ENCODE measurements around the gene BRIP1.

GRCh38 chr17:61783120-61783519 is 80.2 kb downstream of the BRIP1 start:
- no peak for TF ChIP-seq ATF2 (CRISPR knock-in tag; IDR thresholded peaks at IDR 0.05; ENCODE audit: borderline replicate concordance, low read depth)
- no peak for TF ChIP-seq ZMAT4 (CRISPR knock-in tag; IDR thresholded peaks at IDR 0.05)
- no peak for TF ChIP-seq STAT6 (CRISPR knock-in tag; conservative IDR thresholded peaks at IDR 0.05; ENCODE audit: low read depth)
- no peak for TF ChIP-seq CTCF (IDR thresholded peaks at IDR 0.05)
- no peak for TF ChIP-seq ZNF512 (CRISPR knock-in tag; IDR thresholded peaks at IDR 0.05; ENCODE audit: borderline replicate concordance)
- no peak for TF ChIP-seq PREB (CRISPR knock-in tag; IDR thresholded peaks at IDR 0.05; ENCODE audit: borderline replicate concordance)
- TF ChIP-seq TEAD4 (CRISPR knock-in tag; IDR thresholded peaks at IDR 0.05): no peak
